HuH-7 (cell line): ENCODE measurements around the gene EML3.
"Not testable (repeated sequence)": the region's sequence is repeated elsewhere in the genome, so short reads cannot be mapped to it uniquely, and the experiment has no call there.

Experiments
- DNase-seq: peaks from one replicate; pipeline ENCODE4 v3.0.0; 2011; ENCODE audit warnings: low spot score

Gene EML3

GRCh38 chr11:62600367-62601121 is 12.0 kb downstream of the EML3 start:
- no peak for DNase-seq

- no peak for DNase-seq
Measured at GRCh38 chr11:62599901-62600300, 12.7 kb downstream of the EML3 start.

DNA sequence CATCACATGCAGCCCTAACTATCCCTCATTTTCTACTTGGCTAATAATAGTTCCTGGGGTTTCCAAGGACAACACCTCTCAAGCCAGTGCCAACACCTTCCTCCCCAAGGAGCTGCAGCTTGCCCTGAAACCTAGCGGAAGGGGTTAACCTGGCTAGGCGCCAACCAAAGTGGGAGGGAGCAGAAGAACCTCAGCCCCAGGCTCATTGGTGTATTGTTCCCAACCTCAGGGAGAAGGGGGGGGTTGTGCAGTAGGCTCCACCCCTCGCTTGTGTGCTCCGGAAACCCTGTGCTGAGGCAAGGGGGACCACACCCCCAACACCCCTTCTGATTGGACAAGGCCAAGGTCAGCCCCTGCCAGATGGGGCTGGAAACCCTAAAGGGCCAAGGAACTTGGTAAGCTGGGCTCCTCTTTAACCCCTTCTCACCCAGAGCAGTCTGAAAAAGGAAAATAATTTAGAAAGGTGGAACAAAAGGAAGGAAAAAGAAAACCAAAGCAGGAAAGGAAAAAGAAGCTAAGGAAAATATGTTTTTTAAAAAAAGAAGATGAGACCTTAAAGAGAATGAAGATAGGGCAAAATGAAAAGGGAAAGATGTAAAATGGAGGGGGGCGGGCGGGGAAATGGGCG is 13.4 kb downstream of the EML3 start:
- peak; percentile 85 for DNase-seq

GRCh38 chr11:62595124-62595523 is 17.5 kb downstream of the EML3 start:
- no peak for DNase-seq

- no peak for DNase-seq
Measured at GRCh38 chr11:62593434-62594044, 19.0 kb downstream of the EML3 start.

DNA sequence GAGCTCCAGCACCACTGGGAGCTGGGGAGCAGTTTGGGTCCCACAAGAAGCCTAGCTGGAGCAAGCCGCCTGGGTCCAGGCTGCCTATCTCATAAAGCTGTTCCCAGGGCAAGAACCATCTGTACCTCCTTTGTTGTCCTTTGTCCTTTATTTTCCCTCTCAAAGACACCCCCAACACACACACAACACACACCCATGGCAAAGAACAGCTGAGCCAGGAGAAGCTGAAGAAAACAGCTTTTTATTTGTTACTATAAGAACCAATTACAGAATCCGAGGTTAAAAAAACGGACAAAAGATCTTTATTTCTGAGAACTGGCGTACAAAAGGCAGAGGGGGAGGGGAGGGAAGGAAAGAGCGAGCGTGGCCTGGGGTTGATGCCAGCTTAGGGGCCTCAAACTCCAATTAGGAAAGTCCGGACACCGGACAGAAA is 19.6 kb downstream of the EML3 start:
- no peak for DNase-seq

DNA sequence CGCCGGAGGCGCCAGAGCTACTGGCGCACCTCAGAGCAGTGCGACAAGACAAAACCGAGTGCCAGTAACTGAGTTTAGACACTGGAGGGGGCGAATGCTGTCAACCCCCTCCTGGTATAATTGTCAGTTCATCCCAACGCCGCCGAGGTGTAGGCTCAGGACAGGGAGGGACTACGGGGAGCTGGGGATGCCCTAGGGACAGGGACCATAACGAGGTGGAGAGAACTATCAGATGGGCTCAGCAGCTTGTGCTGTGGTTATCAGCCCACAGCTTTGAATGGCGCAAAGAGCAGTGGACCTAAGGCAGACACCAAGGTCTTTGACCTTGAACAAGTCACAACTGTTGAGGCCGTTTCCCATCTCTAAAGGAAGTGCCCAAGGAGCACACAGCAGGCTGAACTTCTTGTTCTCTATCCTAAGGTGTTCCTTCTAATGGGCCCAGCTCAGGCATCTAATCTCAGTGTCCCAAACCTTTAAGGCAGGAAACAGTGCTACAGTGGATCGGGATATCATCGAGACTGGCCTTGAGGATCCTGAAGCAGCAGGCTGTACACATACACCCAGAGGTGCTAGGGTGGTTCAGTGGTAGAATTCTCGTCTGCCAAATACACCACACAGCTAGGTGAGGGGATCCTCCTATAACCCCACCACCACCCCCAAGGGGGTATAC is 20.3 kb downstream of the EML3 start:
- no peak for DNase-seq

GRCh38 chr11:62591448-62592145 is 21.0 kb downstream of the EML3 start, which contains the start of gene TUT1:
Gene TUT1 (minus strand): TSS chr11:62591523. CDS start chr11:62591485, 38 bp downstream.
- DNase-seq, result peak; percentile 81

- DNase-seq, result no peak
Measured at GRCh38 chr11:62588966-62589637, 23.5 kb downstream of the EML3 start.

- DNase-seq, result not testable (repeated sequence)
Measured at GRCh38 chr11:62585356-62585755, 27.2 kb downstream of the EML3 start.

GRCh38 chr11:62581735-62582134 is 30.8 kb downstream of the EML3 start:
- DNase-seq, result not testable (repeated sequence)

- DNase-seq, result no peak
Measured at GRCh38 chr11:62580959-62581715, 31.4 kb downstream of the EML3 start.

- DNase-seq, result no peak
Measured at GRCh38 chr11:62579252-62579651, 33.3 kb downstream of the EML3 start.

GRCh38 chr11:62578541-62578940 is 34.0 kb downstream of the EML3 start:
- DNase-seq, result no peak

GRCh38 chr11:62577046-62577714 is 35.4 kb downstream of the EML3 start:
- DNase-seq, result no peak

GRCh38 chr11:62575837-62576236 is 36.7 kb downstream of the EML3 start:
- no peak for DNase-seq

- DNase-seq, result no peak
Measured at GRCh38 chr11:62575156-62575555, 37.4 kb downstream of the EML3 start.

DNA sequence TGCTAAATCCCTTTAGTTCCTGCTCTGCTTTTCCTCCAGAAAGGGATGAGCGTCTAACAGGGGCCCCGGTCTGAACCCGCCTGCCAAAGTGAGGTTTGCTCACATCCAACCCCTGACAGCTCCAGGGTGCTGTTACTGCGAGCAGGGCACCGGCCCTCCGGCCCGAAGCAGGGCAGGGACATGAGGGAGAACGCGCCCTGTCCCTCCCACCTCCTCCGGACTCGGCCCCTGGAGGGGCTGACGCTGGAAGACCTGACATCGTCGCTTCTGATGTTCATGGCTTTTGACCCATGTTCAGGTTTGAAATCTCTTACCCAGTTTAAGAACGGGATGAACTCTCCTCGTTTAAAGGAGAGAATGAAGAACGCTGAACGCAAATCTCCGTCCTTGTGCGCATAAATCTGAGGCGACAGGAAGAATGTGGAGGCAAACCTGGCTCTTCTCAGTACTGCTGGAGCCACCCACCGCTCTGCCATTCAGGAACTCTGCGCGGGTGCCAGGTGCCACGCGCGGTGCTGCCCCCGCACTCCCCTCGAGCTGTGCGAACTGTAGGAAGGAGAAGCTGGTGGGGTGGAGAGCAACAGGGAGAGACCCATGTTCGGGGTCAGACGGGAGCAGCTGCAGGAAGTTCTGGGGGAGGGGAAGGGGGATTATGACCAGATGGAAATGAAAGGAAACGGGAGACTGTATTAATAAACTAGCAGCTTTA is 38.1 kb downstream of the EML3 start:
- DNase-seq, result no peak

DNA sequence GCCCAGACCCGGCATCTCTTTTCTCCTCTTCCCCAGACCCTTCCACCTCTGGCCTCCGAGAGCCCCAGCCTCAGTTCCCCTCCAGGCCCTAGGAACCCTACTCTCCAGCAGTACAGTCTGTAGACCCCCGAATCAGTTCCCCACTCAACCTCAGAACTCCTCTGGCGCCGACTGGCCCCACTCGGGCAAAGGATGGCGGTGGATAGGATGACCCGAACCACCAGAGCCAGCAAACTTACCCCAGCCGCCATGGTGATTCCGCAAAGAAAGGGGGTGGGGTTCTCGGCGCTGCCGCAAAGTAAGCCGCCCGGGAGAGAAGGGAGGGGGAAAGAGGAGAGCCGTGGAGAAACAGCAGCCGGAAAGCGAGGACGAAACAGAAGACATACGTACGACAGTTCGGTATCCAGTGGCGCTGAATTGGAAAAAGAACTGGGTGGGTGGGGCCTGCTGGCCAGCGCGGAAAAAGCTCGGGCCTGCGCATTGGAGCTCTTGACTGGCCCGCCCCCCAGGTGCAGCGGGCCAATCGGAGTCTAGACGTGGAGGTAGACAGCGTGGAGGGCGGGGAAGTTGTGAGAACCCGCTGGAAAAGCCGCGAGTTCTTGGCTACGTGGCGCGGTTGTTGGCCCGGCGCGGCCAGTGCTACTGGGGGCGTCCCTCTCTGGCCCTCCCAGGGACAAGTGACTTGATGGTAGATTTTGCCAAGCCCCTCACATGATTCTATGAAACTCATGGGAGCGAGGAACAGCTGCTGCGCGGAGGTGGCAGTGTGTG is 38.8 kb downstream of the EML3 start, which contains the start of gene EEF1G:
Gene EEF1G (minus strand): TSS at position 300 of the 771 bp plus-strand sequence. CDS start 49 bp downstream, at position 251.
- DNase-seq, result peak; percentile 97
